Hepatocyte (in vitro differentiated cells): ENCODE measurements around the gene SNX27. TPM values are rescaled to one million over a fixed set of nuclear protein-coding genes. Genes with fewer than 3 reads are reported as not detected.
A peak's percentile ranks its signal among the peaks of the same experiment; 100 is the strongest.

Source experiments
- DNase-seq: peaks from one replicate; pipeline ENCODE4 v3.0.0-alpha.2; 2016; ENCODE audit warnings: low spot score
- H2AFZ ChIP-seq: fragments of 200-600 bp; sonication (generic); 2 replicates; pipeline ENCODE4 v1.6.0; 2016; ENCODE audit warnings: antibody characterized with exemption, mild to moderate bottlenecking
- H3K27ac ChIP-seq: fragments of 200-600 bp; sonication (generic); 2 replicates; pipeline ENCODE4 v1.5.1; 2016; ENCODE audit warnings: mild to moderate bottlenecking
- H3K27me3 ChIP-seq: fragments of 200-600 bp; sonication (generic); 2 replicates; pipeline ENCODE4 v1.6.1; 2016
- H3K36me3 ChIP-seq: fragments of 200-600 bp; sonication (generic); replicated peaks from 2 replicates; pipeline ENCODE4 v1.5.1; 2016; ENCODE audit warnings: low read depth; ENCODE audit not compliant: insufficient read depth
- H3K4me1 ChIP-seq: fragments of 200-600 bp; sonication (generic); 2 replicates; pipeline ENCODE4 v1.5.1; 2016; ENCODE audit warnings: mild to moderate bottlenecking, moderate library complexity; ENCODE audit not compliant: insufficient read depth
- H3K4me2 ChIP-seq: fragments of 200-600 bp; sonication (generic); 2 replicates; pipeline ENCODE4 v1.6.0; 2016
- H3K4me3 ChIP-seq: fragments of 200-600 bp; sonication (generic); 2 replicates; pipeline ENCODE4 v1.5.1; 2016; ENCODE audit warnings: mild to moderate bottlenecking
- H3K79me2 ChIP-seq: fragments of 200-600 bp; sonication (generic); 2 replicates; pipeline ENCODE4 v1.6.0; 2017; ENCODE audit warnings: mild to moderate bottlenecking
- H3K9me2 ChIP-seq: fragments of 200-600 bp; sonication (generic); replicated peaks from 2 replicates; pipeline ENCODE4 v1.6.0; 2017; ENCODE audit warnings: mild to moderate bottlenecking; ENCODE audit not compliant: insufficient read depth
- H3K9me3 ChIP-seq: fragments of 200-600 bp; sonication (generic); 2 replicates; pipeline ENCODE4 v1.5.1; 2016; ENCODE audit warnings: low read depth, mild to moderate bottlenecking
- H4K20me1 ChIP-seq: fragments of 200-600 bp; sonication (generic); 2 replicates; pipeline ENCODE4 v1.6.0; 2016; ENCODE audit warnings: mild to moderate bottlenecking; ENCODE audit not compliant: insufficient read depth, poor library complexity, severe bottlenecking
- CTCF ChIP-seq: fragments of 200-600 bp; sonication (generic); IDR thresholded peaks from 2 replicates; pipeline ENCODE4 v1.5.1; 2016; ENCODE audit warnings: antibody characterized with exemption, mild to moderate bottlenecking; ENCODE audit not compliant: poor library complexity
- EZH2 ChIP-seq: fragments of 200-600 bp; sonication (generic); IDR thresholded peaks from 2 replicates; pipeline ENCODE4 v1.6.1; 2016; ENCODE audit warnings: antibody characterized with exemption, mild to moderate bottlenecking, borderline replicate concordance
- EZH2phosphoT487 ChIP-seq: fragments of 200-600 bp; sonication (generic); IDR thresholded peaks from one replicate; pipeline ENCODE4 v1.6.1; 2018; ENCODE audit warnings: antibody characterized with exemption, mild to moderate bottlenecking, low read depth, moderate library complexity; ENCODE audit not compliant: unreplicated experiment, severe bottlenecking
- WGBS: methylation state at CpG from one replicate; pipeline ENCODE4 v1.1.6; 2016; ENCODE audit warnings: low lambda C conversion rate; ENCODE audit errors: missing lambda C conversion rate; 5-methylcytosine and 5-hydroxymethylcytosine counted together
- polyA plus RNA-seq: library from polyadenylated mRNA; unstranded; fragments of >200 nt; fragmentation: Nextera tagmentation; extraction: Ambion mirVana; gene quantifications from 2 replicates; pipeline ENCODE4 v1.2.1, GENCODE V29; 2016
- total RNA-seq: library from RNA; depleted of rRNA; stranded (reverse); fragments of >200 nt; gene quantifications from 2 replicates; pipeline ENCODE4 v1.2.3, GENCODE V29; 2014

The SNX27 gene
- total and polyA plus RNA-seq, 2 experiments from 2014 or later = 24.0 to 38.7 TPM

DNA sequence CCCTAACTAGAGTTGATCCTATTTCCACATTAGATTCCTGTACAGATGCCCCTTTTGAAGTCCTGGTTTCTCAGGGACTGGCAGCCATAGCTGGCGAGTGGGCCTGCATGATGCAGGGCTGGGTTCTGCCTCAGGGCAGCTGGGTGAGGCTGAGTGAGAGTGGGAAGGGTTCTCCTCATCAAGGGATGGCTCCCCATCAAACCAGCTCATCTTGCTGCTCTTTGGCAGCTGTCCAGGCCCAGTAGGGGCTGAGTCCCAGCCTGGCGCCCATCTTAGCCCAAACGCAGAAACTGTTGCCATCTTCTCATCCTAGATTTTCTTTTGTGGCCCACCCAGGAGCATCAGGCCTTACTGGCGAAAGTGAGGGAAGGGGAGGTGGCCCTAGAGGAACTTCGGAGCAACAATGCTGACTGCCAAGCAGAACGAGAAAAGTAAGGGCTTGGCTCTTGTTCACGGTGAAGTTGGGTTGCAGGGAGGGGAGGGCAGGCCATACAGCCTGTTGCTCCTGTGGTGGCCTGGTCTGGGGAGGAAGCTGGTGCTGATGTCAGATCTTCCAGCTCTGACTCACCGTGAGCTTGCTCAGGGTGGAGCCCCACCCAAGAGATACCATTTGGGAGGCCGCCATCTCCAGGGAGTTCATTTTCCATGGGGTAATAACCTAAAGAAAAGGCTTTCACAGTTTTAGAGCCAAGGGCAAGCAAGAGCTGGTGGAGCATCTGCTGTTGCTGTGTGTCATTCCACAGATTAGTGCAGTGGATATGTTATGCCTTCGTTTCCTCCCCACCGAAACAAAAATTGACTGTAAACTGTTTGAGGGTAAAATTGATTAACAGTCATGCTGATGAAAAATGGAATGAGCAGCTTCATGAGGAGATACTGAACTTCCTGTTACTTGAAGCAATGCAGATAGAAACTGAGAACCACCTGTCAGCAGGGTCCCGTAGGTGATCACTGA lies 37.0 kb upstream of the SNX27 start:
- no peaks in the 10 kb centered on the region for H4K20me1 ChIP-seq
- H3K9me3 ChIP-seq = no peaks in the 10 kb centered on the region
- WGBS = 93% methylated on average over 12 of the region's 12 CpGs
- no peak overlapping the region for H2AFZ ChIP-seq
- no peaks in the 10 kb centered on the region for H3K4me1 ChIP-seq
- H3K27ac ChIP-seq = no peak overlapping the region
- H3K36me3 ChIP-seq = no peaks in the 10 kb centered on the region
- DNase-seq = peak; percentile 32
- no peak overlapping the region for H3K4me2 ChIP-seq
- no peaks in the 10 kb centered on the region for H3K27me3 ChIP-seq
- no peak overlapping the region for H3K4me3 ChIP-seq
- no peaks in the 10 kb centered on the region for H3K79me2 ChIP-seq
- TF ChIP-seq EZH2 (no peak), EZH2phosphoT487 (no peak), CTCF (no peak)
- no peaks in the 10 kb centered on the region for H3K9me2 ChIP-seq

- no peaks in the 10 kb centered on the region for H3K36me3 ChIP-seq
- 98% methylated on average over 2 of the region's 2 CpGs for WGBS
- H3K4me2 ChIP-seq = no peak overlapping the region
- H3K9me2 ChIP-seq = no peaks in the 10 kb centered on the region
- H3K79me2 ChIP-seq = no peaks in the 10 kb centered on the region
- no peaks in the 10 kb centered on the region for H3K27me3 ChIP-seq
- no peak for TF ChIP-seq EZH2phosphoT487
- no peak for TF ChIP-seq EZH2
- TF ChIP-seq CTCF = no peak
- no peak overlapping the region for H3K27ac ChIP-seq
- no peak overlapping the region for H3K4me3 ChIP-seq
- no peaks in the 10 kb centered on the region for H3K9me3 ChIP-seq
- DNase-seq = no peak
- H3K4me1 ChIP-seq = no peaks in the 10 kb centered on the region
- H2AFZ ChIP-seq = no peak overlapping the region
- no peaks in the 10 kb centered on the region for H4K20me1 ChIP-seq
These were observed 34.7 kb upstream of the SNX27 start for GRCh38 chr1:151577173-151577572.

- H3K4me1 ChIP-seq = peaks cover 1% of the 10 kb centered on the region
- TF ChIP-seq EZH2phosphoT487 (no peak), CTCF (no peak), EZH2 (no peak)
- no peak overlapping the region for H3K4me2 ChIP-seq
- no peak overlapping the region for H3K27ac ChIP-seq
- no peak overlapping the region for H2AFZ ChIP-seq
- no peaks in the 10 kb centered on the region for H4K20me1 ChIP-seq
- no peaks in the 10 kb centered on the region for H3K79me2 ChIP-seq
- H3K4me3 ChIP-seq = no peak overlapping the region
- H3K9me3 ChIP-seq = no peaks in the 10 kb centered on the region
- H3K36me3 ChIP-seq = no peaks in the 10 kb centered on the region
- no peaks in the 10 kb centered on the region for H3K27me3 ChIP-seq
- WGBS = 81% methylated on average over 1 of the region's 1 CpG
- no peak for DNase-seq
- no peaks in the 10 kb centered on the region for H3K9me2 ChIP-seq
These were observed 32.9 kb upstream of the SNX27 start for GRCh38 chr1:151578941-151579340.
